Stomach smooth muscle (tissue), 2 donors: ENCODE data around the gene PPP2R2D.

Source experiments
- H3K27ac ChIP-seq: one replicate; pipeline ENCODE4 v1.7.0; 2013; ENCODE audit warnings: mild to moderate bottlenecking, low read length, inconsistent platforms
- H3K27me3 ChIP-seq, 2 donors: one replicate each; pipeline ENCODE4 v1.7.0; 2013; ENCODE audit warnings: low read length in 2 of 2; ENCODE audit not compliant: insufficient read depth in 2 of 2, control insufficient read depth in 1 of 2
- H3K36me3 ChIP-seq, 2 donors: one replicate each; pipeline ENCODE4 v1.7.0; 2013; ENCODE audit warnings: low read length in 2 of 2; ENCODE audit not compliant: control insufficient read depth in 2 of 2, insufficient read depth in 2 of 2
- H3K4me1 ChIP-seq: one replicate; pipeline ENCODE4 v1.7.0; 2013; ENCODE audit warnings: low read length; ENCODE audit not compliant: control insufficient read depth, insufficient read depth
- H3K4me3 ChIP-seq, 2 donors: one replicate each; pipeline ENCODE4 v1.7.0; 2013; ENCODE audit warnings: low read length in 2 of 2
- H3K9ac ChIP-seq, 2 donors: one replicate each; pipeline ENCODE4 v1.7.0; 2013; ENCODE audit warnings: low read length in 2 of 2, mild to moderate bottlenecking in 1 of 2
- H3K9me3 ChIP-seq, 2 donors: one replicate each; pipeline ENCODE4 v1.7.0; 2013; ENCODE audit warnings: low read length in 2 of 2; ENCODE audit not compliant: control insufficient read depth in 2 of 2
- donor health status: healthy.
- donor health status: Pancreatic carcinoma.

PPP2R2D gene

DNA sequence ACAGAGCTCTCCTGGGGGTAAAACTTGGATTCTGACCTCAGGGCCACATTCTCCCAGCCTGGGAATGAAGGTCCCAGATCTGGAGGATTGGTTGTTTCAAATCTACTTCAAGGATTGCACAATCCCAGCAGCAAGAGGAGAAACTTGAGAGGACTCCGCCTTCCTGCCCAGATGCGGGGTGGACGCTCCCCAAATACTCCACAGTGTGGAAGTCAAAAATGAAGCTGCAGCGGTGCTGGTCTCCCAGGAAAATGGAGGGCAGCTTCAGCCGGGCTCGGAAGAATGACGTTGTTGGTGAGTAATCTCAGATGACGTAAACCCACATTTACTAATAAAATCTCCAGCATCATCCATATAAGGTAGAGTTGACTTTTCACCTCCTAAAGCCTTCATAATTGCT lies 31.5 kb upstream of the PPP2R2D start:
- no peaks in the 10 kb centered on the region for H3K4me1 ChIP-seq
- no peak overlapping the region for H3K27ac ChIP-seq
- H3K36me3 ChIP-seq: no peaks in the 10 kb centered on the region
- peaks cover 14 to 20% of the 10 kb centered on the region in 2 donors for H3K27me3 ChIP-seq
- no peaks in the 10 kb centered on the region for H3K9me3 ChIP-seq
- H3K9ac ChIP-seq: no peak overlapping the region
- no peak overlapping the region for H3K4me3 ChIP-seq

DNA sequence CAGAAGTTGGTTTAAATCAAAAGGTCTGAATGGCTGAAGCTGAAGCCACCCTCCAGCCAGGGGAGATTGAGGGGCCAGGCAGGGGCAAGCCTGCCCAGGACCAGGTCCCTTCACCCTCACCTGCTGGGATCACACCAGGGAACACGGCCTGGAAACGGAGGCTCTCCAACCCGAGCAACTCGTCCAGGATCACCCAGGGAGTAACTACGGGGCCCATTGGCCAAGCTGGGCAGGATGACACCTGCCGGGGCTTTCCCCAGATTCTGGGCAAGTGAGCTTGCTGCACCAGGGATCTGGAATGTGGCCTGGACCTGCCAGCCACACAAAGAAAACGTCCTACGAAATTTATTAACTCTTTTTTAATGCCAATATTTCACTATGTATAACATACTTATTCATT lies 30.4 kb upstream of the PPP2R2D start:
- Histone ChIP-seq H3K4me3 (no peak overlapping the region), H3K9me3 (no peaks in the 10 kb centered on the region), H3K9ac (no peak overlapping the region), H3K4me1 (peaks cover 3% of the 10 kb centered on the region), H3K27me3 (peaks cover 14 to 22% of the 10 kb centered on the region in 2 donors), H3K27ac (no peak overlapping the region), H3K36me3 (no peaks in the 10 kb centered on the region)

DNA sequence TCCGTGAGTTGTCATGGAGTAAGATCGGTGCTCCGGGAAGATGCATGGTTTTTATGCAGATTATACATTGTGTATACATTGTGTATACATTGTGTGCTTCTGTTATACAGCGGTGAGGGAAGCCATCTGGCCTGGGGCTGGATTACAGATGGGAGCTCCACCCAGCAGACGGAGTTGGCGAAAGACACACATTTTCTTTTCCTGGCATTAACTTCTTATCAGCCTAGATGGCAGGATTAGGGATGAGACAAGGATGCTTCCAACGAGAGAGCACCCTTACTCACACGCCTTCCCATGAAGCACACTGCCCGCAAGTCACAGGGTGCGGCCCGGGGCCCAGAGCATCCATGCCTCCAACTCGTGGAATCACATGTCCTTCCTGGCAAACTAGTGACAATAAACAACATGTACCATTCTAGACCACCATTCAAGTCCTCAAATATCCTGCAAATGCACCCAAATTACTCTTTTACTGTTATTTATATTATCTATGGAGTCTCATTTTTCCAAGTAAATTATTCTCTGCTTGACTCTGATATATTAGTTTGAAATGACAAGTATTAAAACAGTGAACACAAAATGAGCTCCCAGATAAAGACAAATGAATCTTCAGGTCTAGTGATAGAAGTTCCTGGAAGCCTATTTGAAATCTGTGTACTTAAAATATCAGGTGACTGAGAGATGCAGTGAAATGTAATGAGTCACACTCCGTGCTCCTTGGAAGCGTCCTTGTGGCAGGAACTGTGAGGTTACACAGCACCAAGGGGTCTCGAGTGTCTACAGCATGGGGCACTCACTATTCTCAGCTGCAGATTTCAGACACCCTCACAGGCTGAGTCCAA lies 29.8 kb upstream of the PPP2R2D start:
- Histone ChIP-seq H3K9ac (no peak overlapping the region), H3K27me3 (peaks cover 14 to 23% of the 10 kb centered on the region in 2 donors), H3K4me3 (no peak overlapping the region), H3K9me3 (no peaks in the 10 kb centered on the region), H3K27ac (no peak overlapping the region), H3K4me1 (peaks cover 3% of the 10 kb centered on the region), H3K36me3 (no peaks in the 10 kb centered on the region)

DNA sequence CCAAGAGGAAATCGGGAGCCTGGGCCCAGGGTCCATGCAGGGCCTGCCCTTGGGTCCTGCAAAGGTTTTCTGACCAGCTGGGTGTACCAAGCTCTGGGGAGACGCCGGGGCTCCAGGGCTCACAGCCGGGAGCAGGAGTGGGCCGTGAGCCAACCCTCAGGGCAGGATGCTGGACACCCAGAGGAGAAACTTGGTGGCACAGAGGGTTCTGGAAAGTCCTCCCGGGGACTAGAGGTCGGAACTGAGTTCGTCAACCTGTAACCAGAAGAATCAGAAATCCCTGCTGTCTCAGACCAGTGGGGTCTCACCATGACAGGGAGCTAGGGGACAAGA lies 29.2 kb upstream of the PPP2R2D start:
- H3K4me3 ChIP-seq: no peak overlapping the region

DNA sequence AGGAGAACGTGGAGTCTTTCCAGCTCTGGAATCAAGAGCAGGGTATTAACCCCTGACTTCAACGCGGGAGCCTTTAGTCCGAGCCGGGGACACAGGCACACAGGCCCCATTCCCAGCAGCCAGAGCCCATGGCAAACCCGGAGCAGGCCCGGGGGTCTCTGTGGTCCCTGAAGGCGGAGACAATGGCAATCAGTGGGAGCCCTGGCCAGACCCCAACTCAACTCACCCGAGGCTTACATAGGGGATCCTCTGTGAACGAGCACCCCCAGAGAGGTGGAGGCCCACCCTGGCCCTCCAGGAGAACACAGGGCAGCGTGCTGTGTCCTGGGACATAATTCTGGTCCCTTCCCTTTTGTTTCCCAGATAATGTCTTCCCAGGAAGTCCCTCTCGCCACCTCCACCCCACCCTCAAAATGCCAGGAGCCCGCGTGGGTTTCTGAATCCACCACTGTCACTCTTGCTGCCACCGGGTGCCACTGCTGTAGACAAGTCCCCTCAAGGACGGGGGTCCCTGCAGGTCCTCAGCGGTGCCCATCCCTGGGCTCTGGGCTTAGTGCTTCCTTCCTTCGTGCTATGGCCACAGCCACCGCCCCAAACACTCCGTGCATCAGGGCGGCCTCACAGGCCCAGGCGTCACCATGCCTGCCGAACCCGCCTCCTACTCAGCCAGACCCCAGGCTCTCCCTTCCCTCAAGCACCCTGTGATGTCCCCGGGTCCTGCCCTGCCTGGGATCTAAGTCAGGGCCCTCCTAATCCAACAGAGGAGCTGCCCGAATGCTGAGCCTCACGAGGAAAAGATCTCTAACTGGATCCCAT lies 28.6 kb upstream of the PPP2R2D start:
- Histone ChIP-seq H3K9me3 (no peaks in the 10 kb centered on the region), H3K27me3 (peaks cover 16 to 23% of the 10 kb centered on the region in 2 donors), H3K36me3 (no peaks in the 10 kb centered on the region), H3K4me3 (no peak overlapping the region), H3K9ac (no peak overlapping the region), H3K4me1 (peaks cover 3% of the 10 kb centered on the region), H3K27ac (no peak overlapping the region)

More for the DNA sequence above, 29.2 kb upstream of the PPP2R2D start:
- no peaks in the 10 kb centered on the region for H3K9me3 ChIP-seq
- no peak overlapping the region for H3K9ac ChIP-seq
- peaks cover 3% of the 10 kb centered on the region for H3K4me1 ChIP-seq
- no peaks in the 10 kb centered on the region for H3K36me3 ChIP-seq
- H3K27ac ChIP-seq: no peak overlapping the region
- peaks cover 16 to 23% of the 10 kb centered on the region in 2 donors for H3K27me3 ChIP-seq

DNA sequence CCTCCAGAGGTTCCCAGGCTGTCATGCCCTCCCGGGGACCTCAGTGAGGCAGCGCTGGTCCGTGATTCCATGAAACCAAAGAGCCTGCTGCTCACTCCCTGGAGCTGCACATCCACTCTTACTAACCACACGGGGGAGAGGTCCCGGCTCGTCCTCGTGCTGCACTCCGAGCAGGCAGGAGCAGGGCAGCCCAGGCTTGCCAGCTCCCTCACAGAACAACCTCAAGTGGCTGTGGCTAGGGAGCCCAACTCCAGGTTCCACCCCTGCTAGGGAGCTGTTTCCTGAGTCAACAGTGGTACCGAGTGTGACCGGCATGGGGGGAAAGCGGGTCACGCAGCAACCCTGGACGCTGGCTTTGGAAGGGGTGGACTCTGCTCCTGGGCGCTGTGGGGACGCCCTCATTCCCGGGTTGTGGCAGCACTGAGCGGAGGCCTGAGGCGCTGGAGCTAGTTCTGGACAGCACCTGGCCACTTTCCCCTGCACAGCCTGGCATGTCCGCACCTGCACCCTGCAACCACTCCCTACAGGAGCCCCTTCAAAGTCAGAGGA lies 27.9 kb upstream of the PPP2R2D start:
- Histone ChIP-seq H3K4me1 (peaks cover 3% of the 10 kb centered on the region), H3K4me3 (no peak overlapping the region), H3K9me3 (no peaks in the 10 kb centered on the region), H3K9ac (no peak overlapping the region), H3K27me3 (peaks cover 16 to 23% of the 10 kb centered on the region in 2 donors), H3K36me3 (no peaks in the 10 kb centered on the region), H3K27ac (no peak overlapping the region)

DNA sequence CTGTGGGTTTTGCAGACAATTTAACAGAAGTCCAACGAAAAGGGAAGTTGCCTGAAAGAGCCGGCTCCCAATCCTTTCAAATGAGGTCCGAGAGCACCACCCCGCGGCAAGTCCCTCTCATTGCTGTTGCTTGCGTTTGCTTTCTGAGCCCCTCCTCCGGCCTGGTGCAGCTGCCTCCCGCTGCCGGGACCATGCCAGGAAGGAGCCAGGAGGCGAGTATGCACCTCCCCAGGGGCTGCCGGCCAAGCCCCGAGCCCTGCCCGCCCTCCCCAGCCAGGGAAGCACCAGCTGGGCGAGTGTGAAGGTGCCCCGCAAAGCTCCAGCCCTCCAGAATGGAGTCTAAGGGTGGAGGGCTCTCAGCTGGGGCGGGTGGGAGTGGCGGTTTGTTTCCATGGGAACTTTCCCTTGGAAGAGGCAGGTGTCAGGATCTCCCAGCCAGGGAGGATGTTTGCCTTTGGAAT lies 25.8 kb upstream of the PPP2R2D start:
- peaks cover 13 to 20% of the 10 kb centered on the region in 2 donors for H3K27me3 ChIP-seq
- H3K4me3 ChIP-seq: no peak overlapping the region

DNA sequence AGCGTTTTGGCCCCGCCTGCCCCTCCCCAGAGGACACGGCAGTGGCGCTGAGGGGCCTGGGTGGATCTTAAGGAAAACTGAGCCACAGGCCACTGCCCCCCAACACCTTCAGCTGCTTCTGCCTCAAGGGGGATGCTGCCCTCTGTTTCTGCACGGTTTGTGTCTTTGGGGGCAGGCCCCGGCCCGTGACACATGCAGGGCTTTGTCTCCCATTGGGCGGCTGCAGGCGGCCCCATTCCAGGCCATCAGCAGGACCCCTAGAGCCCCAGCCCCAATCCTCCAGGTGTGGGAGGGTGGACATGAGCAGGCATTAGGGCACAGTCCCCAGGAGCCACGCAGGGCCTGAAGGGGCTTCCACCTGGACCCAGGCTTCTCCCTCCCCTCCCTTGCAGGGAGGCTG lies 25.3 kb upstream of the PPP2R2D start:
- Histone ChIP-seq H3K36me3 (no peaks in the 10 kb centered on the region), H3K9me3 (peaks cover 0 to 3% of the 10 kb centered on the region in 2 donors), H3K4me1 (peaks cover 3% of the 10 kb centered on the region), H3K27me3 (peaks cover 11 to 20% of the 10 kb centered on the region in 2 donors), H3K27ac (no peak overlapping the region), H3K9ac (no peak overlapping the region), H3K4me3 (no peak overlapping the region)

More for the DNA sequence above, 25.8 kb upstream of the PPP2R2D start:
- no peaks in the 10 kb centered on the region for H3K36me3 ChIP-seq
- peaks cover 0 to 3% of the 10 kb centered on the region in 2 donors for H3K9me3 ChIP-seq
- H3K4me1 ChIP-seq: peaks cover 3% of the 10 kb centered on the region
- H3K9ac ChIP-seq: no peak overlapping the region
- H3K27ac ChIP-seq: no peak overlapping the region

DNA sequence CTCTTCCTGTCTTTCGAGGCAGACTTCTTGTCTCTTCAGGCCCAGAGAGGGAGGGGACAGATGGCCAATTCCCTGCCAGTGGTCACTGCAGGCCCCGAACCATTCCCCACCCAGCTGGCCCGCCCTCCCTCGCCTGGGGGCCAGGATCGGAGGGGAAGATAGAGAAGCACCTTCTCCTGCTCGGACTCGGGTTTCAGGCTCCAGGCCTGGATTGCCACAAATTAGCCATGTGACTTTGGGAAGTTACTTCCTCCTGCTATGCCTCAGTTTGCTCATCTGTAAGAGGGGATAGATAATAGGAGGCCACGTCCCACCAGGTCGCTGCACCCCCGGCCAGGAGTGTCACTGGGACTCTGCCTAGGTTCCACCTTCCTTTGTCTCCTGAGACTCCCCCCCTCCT lies 24.8 kb upstream of the PPP2R2D start:
- Histone ChIP-seq H3K9me3 (peaks cover 0 to 3% of the 10 kb centered on the region in 2 donors), H3K4me1 (peaks cover 3% of the 10 kb centered on the region), H3K4me3 (no peak overlapping the region), H3K9ac (no peak overlapping the region), H3K27ac (no peak overlapping the region), H3K27me3 (peaks cover 11 to 20% of the 10 kb centered on the region in 2 donors), H3K36me3 (no peaks in the 10 kb centered on the region)

DNA sequence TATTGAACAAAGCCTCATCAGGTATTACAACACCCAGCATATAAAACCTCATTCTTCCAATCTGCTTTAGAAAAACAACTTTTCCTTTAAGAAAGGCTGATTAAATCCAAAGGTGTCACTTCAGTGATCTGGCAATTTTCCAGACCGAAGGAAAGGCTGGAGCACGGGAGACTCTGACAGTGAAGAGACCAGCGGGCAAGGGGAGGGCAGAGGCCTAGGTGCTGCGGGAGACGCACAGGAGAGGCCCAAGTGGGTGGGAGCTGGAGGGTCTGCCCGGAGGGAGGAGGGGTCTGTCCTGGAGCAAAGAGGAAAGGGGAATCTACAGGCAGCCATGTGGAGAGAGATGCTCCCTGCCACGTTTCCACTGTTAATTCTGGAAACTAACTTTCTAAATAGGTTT lies 24.3 kb upstream of the PPP2R2D start:
- Histone ChIP-seq H3K9me3 (peaks cover 0 to 3% of the 10 kb centered on the region in 2 donors), H3K27me3 (peaks cover 11 to 20% of the 10 kb centered on the region in 2 donors), H3K4me1 (peaks cover 3% of the 10 kb centered on the region), H3K27ac (no peak overlapping the region), H3K36me3 (no peaks in the 10 kb centered on the region), H3K9ac (no peak overlapping the region), H3K4me3 (no peak overlapping the region)
